ENCODE results near the gene PDE2A.

PDE2A gene

GRCh38 chr11:72635309-72635915 lies 38.8 kb downstream of the PDE2A start:
- DNase-seq (ENCODE audit: low read depth), result no peak

GRCh38 chr11:72634472-72635095 lies 39.6 kb downstream of the PDE2A start:
- no peak for DNase-seq (ENCODE audit: low read depth)

GRCh38 chr11:72634016-72634415 lies 40.2 kb downstream of the PDE2A start:
- no peak for DNase-seq (ENCODE audit: low read depth)

GRCh38 chr11:72633068-72633467 lies 41.2 kb downstream of the PDE2A start:
- DNase-seq (ENCODE audit: low read depth), result no peak

- DNase-seq (ENCODE audit: low read depth), result no peak
These were observed 42.2 kb downstream of the PDE2A start for GRCh38 chr11:72631806-72632731.

GRCh38 chr11:72630104-72630852 lies 43.9 kb downstream of the PDE2A start:
- DNase-seq (ENCODE audit: low read depth), result no peak

GRCh38 chr11:72629266-72629665 lies 45.0 kb downstream of the PDE2A start:
- DNase-seq (ENCODE audit: low read depth), result no peak

GRCh38 chr11:72627594-72628281 lies 46.5 kb downstream of the PDE2A start:
- DNase-seq (ENCODE audit: low read depth), result no peak

GRCh38 chr11:72626414-72626936 lies 47.7 kb downstream of the PDE2A start:
- no peak for DNase-seq (ENCODE audit: low read depth)

GRCh38 chr11:72625691-72626413 lies 48.4 kb downstream of the PDE2A start:
- DNase-seq (ENCODE audit: low read depth), result no peak

GRCh38 chr11:72624496-72625201 lies 49.6 kb downstream of the PDE2A start:
- no peak for DNase-seq (ENCODE audit: low read depth)

GRCh38 chr11:72623052-72623451 lies 51.2 kb downstream of the PDE2A start:
- no peak for DNase-seq (ENCODE audit: low read depth)

- DNase-seq (ENCODE audit: low read depth), result no peak
These were observed 53.1 kb downstream of the PDE2A start for GRCh38 chr11:72621008-72621610.

GRCh38 chr11:72618803-72619202 lies 55.4 kb downstream of the PDE2A start:
- DNase-seq (ENCODE audit: low read depth), result no peak

- DNase-seq (ENCODE audit: low read depth), result no peak
These were observed 57.0 kb downstream of the PDE2A start for GRCh38 chr11:72617080-72617762.

- no peak for DNase-seq (ENCODE audit: low read depth)
These were observed 57.6 kb downstream of the PDE2A start for GRCh38 chr11:72616655-72617054.

- no peak for DNase-seq (ENCODE audit: low read depth)
These were observed 58.9 kb downstream of the PDE2A start for GRCh38 chr11:72615329-72615728.

- no peak for DNase-seq (ENCODE audit: low read depth)
These were observed 59.8 kb downstream of the PDE2A start for GRCh38 chr11:72614381-72614780.

GRCh38 chr11:72613977-72614376 lies 60.2 kb downstream of the PDE2A start:
- DNase-seq (ENCODE audit: low read depth), result no peak
